Skeletal muscle tissue (tissue), 4 donors: Measurements from ENCODE around the gene NUAK1. TPM values are rescaled to one million over a fixed set of nuclear protein-coding genes. Genes with fewer than 3 reads are reported as not detected.

Experiments used
- H3K27ac ChIP-seq: one replicate; pipeline ENCODE4 v1.7.0; 2013; ENCODE audit warnings: mild to moderate bottlenecking, low read depth, low read length, inconsistent platforms
- H3K27me3 ChIP-seq, 3 donors: one replicate each; pipeline ENCODE4 v1.7.0; 2013; ENCODE audit warnings: low read length in 3 of 3; ENCODE audit not compliant: control insufficient read depth in 3 of 3, insufficient read depth in 3 of 3
- H3K36me3 ChIP-seq, 3 donors: one replicate each; pipeline ENCODE4 v1.7.0; 2013; ENCODE audit warnings: low read length in 3 of 3; ENCODE audit not compliant: control insufficient read depth in 3 of 3, insufficient read depth in 3 of 3
- H3K4me1 ChIP-seq, 3 donors: one replicate each; pipeline ENCODE4 v1.7.0; 2013; ENCODE audit warnings: low read length in 3 of 3, mild to moderate bottlenecking in 3 of 3; ENCODE audit not compliant: control insufficient read depth in 3 of 3, insufficient read depth in 3 of 3
- H3K4me3 ChIP-seq, 3 donors: one replicate each; pipeline ENCODE4 v1.7.0; 2013; ENCODE audit warnings: low read length in 3 of 3
- H3K9ac ChIP-seq, 3 donors: one replicate each; pipeline ENCODE4 v1.7.0; 2013; ENCODE audit warnings: low read length in 3 of 3, mild to moderate bottlenecking in 3 of 3, moderate library complexity in 2 of 3, low read depth in 1 of 3
- H3K9me3 ChIP-seq, 3 donors: one replicate each; pipeline ENCODE4 v1.7.0; 2013; ENCODE audit warnings: low read length in 3 of 3; ENCODE audit not compliant: control insufficient read depth in 3 of 3
- total RNA-seq: library from RNA; depleted of rRNA; stranded (reverse); fragments of >200 nt; gene quantifications from one replicate; pipeline ENCODE4 v1.2.3, GENCODE V29; 2014
- donor health status: Osteomylitis.

The NUAK1 gene
- total RNA-seq, 1 donor from 2014 or later: 9.4 TPM

DNA sequence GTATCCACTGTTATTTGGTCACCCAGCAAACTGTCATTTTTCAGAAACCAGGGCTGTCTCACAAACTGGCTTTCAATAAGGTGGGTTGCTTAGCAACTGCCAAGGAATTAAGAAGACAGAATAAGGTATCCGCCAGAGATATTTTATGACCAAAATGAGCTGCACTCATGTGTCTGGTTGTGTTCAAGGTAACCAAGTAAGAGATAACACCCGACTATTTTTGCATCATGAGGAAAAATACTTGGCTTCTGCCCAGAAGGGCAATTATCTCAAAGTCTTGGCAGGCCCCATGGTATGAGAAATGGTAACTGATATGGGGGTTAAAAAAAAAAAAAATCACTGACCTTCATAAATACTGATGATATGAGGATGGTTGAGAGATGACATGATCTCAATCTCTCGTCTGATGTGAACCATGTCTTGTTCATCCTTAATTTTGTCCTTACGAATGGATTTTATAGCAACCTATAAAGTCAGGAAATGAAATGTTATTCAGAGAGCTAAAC is 32.6 kb downstream of the NUAK1 start:
- H3K4me1 ChIP-seq: peaks cover 33 to 68% (median 61%) of the 10 kb centered on the region in 3 donors
- H3K36me3 ChIP-seq: peaks cover 0 to 11% (median 0%) of the 10 kb centered on the region in 3 donors
- H3K4me3 ChIP-seq: no peak overlapping the region
- peak overlapping the region; percentile 9 for H3K27ac ChIP-seq
- no peaks in the 10 kb centered on the region for H3K9me3 ChIP-seq
- no peaks in the 10 kb centered on the region for H3K27me3 ChIP-seq
- no peak overlapping the region for H3K9ac ChIP-seq

DNA sequence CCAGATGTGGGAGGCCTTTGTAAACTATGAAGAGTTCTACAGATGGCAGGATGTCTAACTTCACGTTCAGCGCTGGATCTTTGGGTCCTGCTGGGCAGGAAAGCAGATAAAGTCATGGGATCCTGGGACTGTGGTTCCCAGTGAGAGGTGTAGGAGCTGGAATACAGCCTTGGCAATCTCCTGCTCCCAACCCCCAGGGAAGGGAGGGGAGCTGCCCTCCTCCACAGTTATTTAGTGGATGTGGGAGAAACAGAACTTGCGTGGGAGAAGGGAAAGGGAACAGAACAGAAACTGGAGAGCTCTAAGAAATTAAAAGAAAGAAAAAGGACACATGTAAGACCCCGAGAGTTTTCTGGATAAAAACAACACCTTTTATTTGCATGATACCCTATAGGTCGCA is 37.0 kb downstream of the NUAK1 start:
- peaks cover 20 to 38% (median 31%) of the 10 kb centered on the region in 3 donors for H3K4me1 ChIP-seq
- H3K36me3 ChIP-seq: peaks cover 0 to 13% (median 0%) of the 10 kb centered on the region in 3 donors
- H3K27ac ChIP-seq: no peak overlapping the region
- H3K9ac ChIP-seq: no peak overlapping the region
- H3K9me3 ChIP-seq: no peaks in the 10 kb centered on the region
- no peaks in the 10 kb centered on the region for H3K27me3 ChIP-seq
- H3K4me3 ChIP-seq: no peak overlapping the region

GRCh38 chr12:106098691-106099200 is 40.0 kb downstream of the NUAK1 start:
- Histone ChIP-seq H3K36me3 (peaks cover 0 to 11% (median 0%) of the 10 kb centered on the region in 3 donors), H3K27me3 (no peaks in the 10 kb centered on the region), H3K27ac (no peak overlapping the region), H3K9me3 (no peaks in the 10 kb centered on the region), H3K4me3 (no peak overlapping the region), H3K9ac (no peak overlapping the region), H3K4me1 (peaks cover 34 to 38% (median 34%) of the 10 kb centered on the region in 3 donors)

DNA sequence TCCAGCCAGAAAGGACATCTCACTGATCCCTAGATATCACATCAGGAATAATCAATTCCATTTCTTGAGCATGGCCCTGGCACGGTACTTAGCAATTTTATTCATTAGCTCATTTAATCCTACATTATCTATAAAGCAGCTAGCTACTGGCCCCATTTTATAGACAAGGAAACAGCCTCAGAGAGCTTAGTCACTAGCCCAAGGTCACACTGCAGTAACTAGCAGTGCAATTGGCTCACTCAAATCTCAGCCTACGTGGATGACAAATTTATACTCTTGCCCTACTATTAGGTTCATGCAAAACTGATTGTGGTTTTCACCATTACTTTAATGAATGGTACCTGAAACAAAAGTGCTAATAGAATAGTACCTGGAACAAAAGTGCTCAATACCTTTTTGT is 41.7 kb downstream of the NUAK1 start:
- Histone ChIP-seq H3K36me3 (peaks cover 0 to 8% (median 3%) of the 10 kb centered on the region in 3 donors), H3K27ac (peak overlapping the region; percentile 25), H3K4me1 (peaks cover 27 to 39% (median 27%) of the 10 kb centered on the region in 3 donors), H3K27me3 (no peaks in the 10 kb centered on the region), H3K9me3 (no peaks in the 10 kb centered on the region), H3K4me3 (no peak overlapping the region), H3K9ac (peak overlapping the region in 1 of 3 donors; percentile 5)

GRCh38 chr12:106096376-106096775 is 42.4 kb downstream of the NUAK1 start:
- Histone ChIP-seq H3K36me3 (peaks cover 0 to 8% (median 3%) of the 10 kb centered on the region in 3 donors), H3K27ac (peak overlapping the region; percentile 25), H3K9ac (peak overlapping the region in 2 of 3 donors; percentile 2 to 63), H3K27me3 (no peaks in the 10 kb centered on the region), H3K4me3 (peak overlapping the region; percentile 17 to 41 (median 20)), H3K9me3 (no peaks in the 10 kb centered on the region), H3K4me1 (peaks cover 24 to 41% (median 28%) of the 10 kb centered on the region in 3 donors)

DNA sequence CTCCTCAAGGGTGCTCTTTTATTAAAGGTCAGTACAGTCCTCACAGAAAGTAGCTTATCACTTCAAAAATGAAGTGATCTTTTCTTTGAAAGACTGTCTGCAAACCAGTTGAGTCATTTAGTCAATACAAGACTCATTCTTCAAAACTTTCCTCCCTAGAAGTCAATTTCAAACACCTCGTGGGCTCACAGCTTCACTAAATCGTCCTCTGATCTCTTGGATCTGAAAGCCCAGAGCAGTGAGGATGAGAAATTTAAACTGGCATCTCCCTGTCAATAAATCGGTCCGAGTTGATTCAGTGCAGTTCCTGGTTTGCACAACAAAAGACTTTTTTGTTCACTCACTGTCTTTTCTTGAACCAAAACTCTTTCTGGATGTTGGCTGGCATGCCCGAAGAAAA is 44.5 kb downstream of the NUAK1 start:
- H3K9me3 ChIP-seq: no peaks in the 10 kb centered on the region
- no peak overlapping the region for H3K4me3 ChIP-seq
- no peak overlapping the region for H3K27ac ChIP-seq
- peaks cover 45 to 62% (median 48%) of the 10 kb centered on the region in 3 donors for H3K4me1 ChIP-seq
- no peak overlapping the region for H3K9ac ChIP-seq
- H3K27me3 ChIP-seq: no peaks in the 10 kb centered on the region
- H3K36me3 ChIP-seq: peaks cover 0 to 4% (median 3%) of the 10 kb centered on the region in 3 donors

- H3K4me3 ChIP-seq: no peak overlapping the region
- H3K9me3 ChIP-seq: no peaks in the 10 kb centered on the region
- no peak overlapping the region for H3K27ac ChIP-seq
- peaks cover 0 to 4% (median 3%) of the 10 kb centered on the region in 3 donors for H3K36me3 ChIP-seq
- H3K9ac ChIP-seq: no peak overlapping the region
- peaks cover 51 to 70% (median 57%) of the 10 kb centered on the region in 3 donors for H3K4me1 ChIP-seq
- H3K27me3 ChIP-seq: no peaks in the 10 kb centered on the region
Observed at GRCh38 chr12:106093246-106093645, 45.5 kb downstream of the NUAK1 start.

GRCh38 chr12:106091446-106091820 is 47.3 kb downstream of the NUAK1 start:
- H3K9me3 ChIP-seq: no peaks in the 10 kb centered on the region
- H3K4me3 ChIP-seq: peak overlapping the region in 2 of 3 donors; percentile 1 to 35
- peaks cover 0 to 8% (median 7%) of the 10 kb centered on the region in 3 donors for H3K36me3 ChIP-seq
- peaks cover 42 to 59% (median 49%) of the 10 kb centered on the region in 3 donors for H3K4me1 ChIP-seq
- peak overlapping the region in 2 of 3 donors; percentile 62 to 66 for H3K9ac ChIP-seq
- H3K27me3 ChIP-seq: no peaks in the 10 kb centered on the region
- peak overlapping the region; percentile 92 for H3K27ac ChIP-seq

GRCh38 chr12:106090591-106091445 is 47.9 kb downstream of the NUAK1 start:
- H3K4me3 ChIP-seq: peak overlapping the region in 2 of 3 donors; percentile 1 to 35
- no peaks in the 10 kb centered on the region for H3K9me3 ChIP-seq
- no peaks in the 10 kb centered on the region for H3K27me3 ChIP-seq
- H3K4me1 ChIP-seq: peaks cover 39 to 53% (median 45%) of the 10 kb centered on the region in 3 donors
- H3K27ac ChIP-seq: peak overlapping the region; percentile 92
- peak overlapping the region in 2 of 3 donors; percentile 62 to 66 for H3K9ac ChIP-seq
- H3K36me3 ChIP-seq: peaks cover 0 to 10% (median 7%) of the 10 kb centered on the region in 3 donors

DNA sequence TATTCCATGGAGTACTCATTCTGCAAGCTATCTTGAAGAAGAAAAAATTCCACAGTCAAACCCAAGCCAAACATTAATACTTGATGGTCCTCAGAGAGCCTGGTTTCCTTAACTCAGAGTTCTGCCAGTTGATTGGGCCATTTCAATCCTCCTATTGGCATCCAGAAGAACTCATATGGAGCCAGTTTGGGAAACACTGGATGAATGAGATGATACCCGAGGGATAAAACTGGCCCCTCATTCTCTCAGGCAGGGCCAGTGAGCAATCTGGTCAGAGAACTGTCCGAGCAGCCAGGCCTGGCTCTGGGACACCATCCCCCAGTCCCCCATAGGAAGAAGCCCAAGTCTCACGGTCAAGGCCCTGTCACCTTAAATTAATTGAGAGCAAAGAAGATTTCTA is 48.8 kb downstream of the NUAK1 start:
- no peaks in the 10 kb centered on the region for H3K27me3 ChIP-seq
- no peaks in the 10 kb centered on the region for H3K9me3 ChIP-seq
- H3K27ac ChIP-seq: peak overlapping the region; percentile 92
- peaks cover 31 to 45% (median 40%) of the 10 kb centered on the region in 3 donors for H3K4me1 ChIP-seq
- no peak overlapping the region for H3K9ac ChIP-seq
- H3K36me3 ChIP-seq: peaks cover 0 to 7% (median 6%) of the 10 kb centered on the region in 3 donors
- no peak overlapping the region for H3K4me3 ChIP-seq
